SK-N-SH treated with all-trans-retinoic acid at 6 μM for 48 hours (cell line): ENCODE data around the gene NUP93.

Experiments used
- ATAC-seq: fragments of 200-7000 bp; cut with Tn5 transposase; 3 replicates; pipeline ENCODE4 v1.9.1; 2020; ENCODE audit warnings: mild to moderate bottlenecking, moderate library complexity
- ARNTL ChIP-seq: fragments of 450-650 bp; formaldehyde crosslinking; IDR thresholded peaks from 2 replicates; pipeline ENCODE4 v1.5.0; 2020; ENCODE audit warnings: low read depth, mild to moderate bottlenecking, moderate library complexity, borderline replicate concordance
- BACH2 ChIP-seq: fragments of 250-450 bp; sonication (Bioruptor Pico); IDR thresholded peaks from 2 replicates; pipeline ENCODE4 v1.9.0; 2021; ENCODE audit warnings: mild to moderate bottlenecking, borderline replicate concordance
- CREB5 ChIP-seq: fragments of 250-450 bp; sonication (Bioruptor Pico); IDR thresholded peaks from 2 replicates; pipeline ENCODE4 v1.5.1; 2020; ENCODE audit warnings: low read depth, mild to moderate bottlenecking, moderate library complexity
- CSRNP3 ChIP-seq: fragments of 250-450 bp; sonication (Bioruptor Pico); IDR thresholded peaks from 2 replicates; pipeline ENCODE4 v1.5.1; 2021; ENCODE audit warnings: mild to moderate bottlenecking, moderate library complexity
- GLIS3 ChIP-seq: fragments of 250-450 bp; sonication (Bioruptor Pico); IDR thresholded peaks from 2 replicates; pipeline ENCODE4 v1.5.0; 2020; ENCODE audit warnings: mild to moderate bottlenecking, moderate library complexity
- ISL1 ChIP-seq: fragments of 250-450 bp; sonication (Bioruptor Pico); IDR thresholded peaks from 2 replicates; pipeline ENCODE4 v2.1.2; 2022; ENCODE audit warnings: mild to moderate bottlenecking, moderate library complexity
- OSR1 ChIP-seq: fragments of 250-450 bp; sonication (Bioruptor Pico); IDR thresholded peaks from 2 replicates; pipeline ENCODE4 v1.8.0; 2022; ENCODE audit warnings: moderate library complexity, mild to moderate bottlenecking, inconsistent platforms
- RARB ChIP-seq: fragments of 250-450 bp; sonication (Bioruptor Pico); IDR thresholded peaks from 2 replicates; pipeline ENCODE4 v1.8.0; 2021; ENCODE audit warnings: mild to moderate bottlenecking, moderate library complexity
- SNAI2 ChIP-seq: fragments of 250-450 bp; sonication (Bioruptor Pico); IDR thresholded peaks from 2 replicates; pipeline ENCODE4 v1.5.0; 2020; ENCODE audit warnings: mild to moderate bottlenecking, moderate library complexity
- TCF4 ChIP-seq: fragments of 250-450 bp; sonication (Bioruptor Pico); IDR thresholded peaks from 2 replicates; pipeline ENCODE4 v1.8.0; 2021; ENCODE audit warnings: mild to moderate bottlenecking, moderate library complexity, borderline replicate concordance
- TOX ChIP-seq: fragments of 250-450 bp; sonication (Bioruptor Pico); IDR thresholded peaks from 2 replicates; pipeline ENCODE4 v1.8.0; 2021; ENCODE audit warnings: mild to moderate bottlenecking, moderate library complexity, borderline replicate concordance
- ZC3H10 ChIP-seq: fragments of 250-450 bp; sonication (Bioruptor Pico); IDR thresholded peaks from 2 replicates; pipeline ENCODE4 v1.5.1; 2021; ENCODE audit warnings: mild to moderate bottlenecking, moderate library complexity
- ZFP30 ChIP-seq: fragments of 450-650 bp; formaldehyde crosslinking; IDR thresholded peaks from 2 replicates; pipeline ENCODE4 v1.5.0; 2022; ENCODE audit warnings: mild to moderate bottlenecking, moderate library complexity
- ZNF565 ChIP-seq: fragments of 450-650 bp; formaldehyde crosslinking; conservative IDR thresholded peaks from 2 replicates; pipeline ENCODE4 v1.5.0; 2020; ENCODE audit warnings: low read depth, mild to moderate bottlenecking, moderate library complexity
- ZNF70 ChIP-seq: fragments of 450-650 bp; formaldehyde crosslinking; IDR thresholded peaks from 2 replicates; pipeline ENCODE4 v1.5.0; 2020; ENCODE audit warnings: mild to moderate bottlenecking, moderate library complexity
- ZNF8 ChIP-seq: fragments of 450-650 bp; formaldehyde crosslinking; IDR thresholded peaks from 2 replicates; pipeline ENCODE4 v1.5.0; 2020; ENCODE audit warnings: mild to moderate bottlenecking, moderate library complexity

The NUP93 gene

GRCh38 chr16:56695246-56695645, 34.7 kb upstream of the NUP93 start (continued):
- no peak for TF ChIP-seq CREB5 (CRISPR knock-in tag)

GRCh38 chr16:56697456-56698155, 32.3 kb upstream of the NUP93 start:
- no peak for TF ChIP-seq ARNTL (CRISPR knock-in tag)
- TF ChIP-seq, all 23 proteins: peak for 0
- ATAC-seq, result no peak

GRCh38 chr16:56700195-56700594, 29.7 kb upstream of the NUP93 start:
- TF ChIP-seq GLIS3 (CRISPR knock-in tag) (no peak), ISL1 (CRISPR knock-in tag) (no peak), ZNF565 (CRISPR knock-in tag) (no peak), ZNF70 (no peak), SNAI2 (CRISPR knock-in tag) (no peak), TCF4 (CRISPR knock-in tag) (no peak), ARNTL (CRISPR knock-in tag) (no peak), ZC3H10 (CRISPR knock-in tag) (no peak), OSR1 (CRISPR knock-in tag) (no peak), CREB5 (CRISPR knock-in tag) (no peak)
- ATAC-seq, result no peak

GRCh38 chr16:56700631-56701030, 29.3 kb upstream of the NUP93 start:
- TF ChIP-seq CSRNP3, result no peak
- TF ChIP-seq TCF4 (CRISPR knock-in tag), result no peak
- no peak for TF ChIP-seq SNAI2 (CRISPR knock-in tag)
- no peak for ATAC-seq

GRCh38 chr16:56701534-56701933, 28.4 kb upstream of the NUP93 start:
- TF ChIP-seq OSR1 (CRISPR knock-in tag) (no peak), ZC3H10 (CRISPR knock-in tag) (no peak), ARNTL (CRISPR knock-in tag) (no peak), TOX (CRISPR knock-in tag) (no peak)
- ATAC-seq, result peak; percentile 13; the same call in 2 of the 3 replicates

GRCh38 chr16:56702836-56703235, 27.1 kb upstream of the NUP93 start:
- TF ChIP-seq ZFP30 (no peak), OSR1 (CRISPR knock-in tag) (no peak), ZNF565 (CRISPR knock-in tag) (no peak), ZNF8 (no peak), SNAI2 (CRISPR knock-in tag) (no peak), BACH2 (no peak), ISL1 (CRISPR knock-in tag) (no peak), RARB (CRISPR knock-in tag) (no peak), CSRNP3 (no peak)

More at GRCh38 chr16:56702836-56703235, 27.1 kb upstream of the NUP93 start:
- ATAC-seq, result no peak
